GM10266 (cell line): ENCODE results near the gene SOST.

Experiments
- DNase-seq: peaks from one replicate; pipeline ENCODE4 v3.0.0; 2012; ENCODE audit errors: extremely low spot score
- CTCF ChIP-seq: IDR thresholded peaks from 2 replicates; pipeline ENCODE4 v1.5.1; 2012; ENCODE audit warnings: mild to moderate bottlenecking, low read depth; ENCODE audit not compliant: control insufficient read depth, insufficient read depth; ENCODE audit errors: missing control alignments

Gene SOST

GRCh38 chr17:43782913-43783680, 24.5 kb upstream of the SOST start:
- TF ChIP-seq CTCF: no peak
- no peak for DNase-seq

- no peak for DNase-seq
- TF ChIP-seq CTCF: no peak
These were observed 21.5 kb upstream of the SOST start, which contains the start of gene CFAP97D1 for GRCh38 chr17:43780135-43780534. Gene CFAP97D1, plus strand, starts transcription at chr17:43780435. Its CDS starts 28 bp downstream, at chr17:43780463.

- no peak for TF ChIP-seq CTCF
- no peak for DNase-seq
These were observed 20.8 kb upstream of the SOST start for GRCh38 chr17:43779145-43780125.

- TF ChIP-seq CTCF: no peak
- peak; percentile 96 for DNase-seq
These were observed 19.9 kb upstream of the SOST start, which contains the start of gene DUSP3 for GRCh38 chr17:43778337-43779144. Gene DUSP3, minus strand, starts transcription at chr17:43778977. Its CDS starts 53 bp downstream, at chr17:43778924.

- no peak for TF ChIP-seq CTCF
- DNase-seq: no peak
These were observed 16.0 kb upstream of the SOST start for GRCh38 chr17:43774304-43775250.
